HepG2 (cell line): ENCODE data around the gene OR4D9. TPM values are rescaled to one million over a fixed set of nuclear protein-coding genes. Genes with fewer than 3 reads are reported as not detected.

Source experiments
- ARID4A ChIP-seq: sonication (generic); formaldehyde crosslinking; IDR thresholded peaks from 2 replicates; pipeline ENCODE4 v1.5.0; 2020; ENCODE audit warnings: mild to moderate bottlenecking, missing genetic modification reagents, borderline replicate concordance
- HMG20A ChIP-seq: IDR thresholded peaks from 2 replicates; pipeline ENCODE4 v1.6.1; 2016; ENCODE audit warnings: borderline replicate concordance
- HNF4A ChIP-seq: sonication (generic); formaldehyde crosslinking; IDR thresholded peaks from 2 replicates; pipeline ENCODE4 v1.4.0; 2020; ENCODE audit warnings: missing genetic modification reagents
- KMT2B ChIP-seq: IDR thresholded peaks from 2 replicates; pipeline ENCODE4 v1.6.1; 2016; ENCODE audit warnings: missing genetic modification reagents, missing compliant biosample characterization
- MAF1 ChIP-seq: sonication (generic); formaldehyde crosslinking; IDR thresholded peaks from 2 replicates; pipeline ENCODE4 v1.5.0; 2020; ENCODE audit warnings: missing genetic modification reagents, borderline replicate concordance
- MLX ChIP-seq: IDR thresholded peaks from 2 replicates; pipeline ENCODE4 v1.6.1; 2016
- NFAT5 ChIP-seq: sonication (generic); formaldehyde crosslinking; IDR thresholded peaks from 2 replicates; pipeline ENCODE4 v1.4.0; 2020; ENCODE audit warnings: missing genetic modification reagents
- PBX3 ChIP-seq: sonication (generic); formaldehyde crosslinking; IDR thresholded peaks from 2 replicates; pipeline ENCODE4 v1.8.1; 2023; ENCODE audit warnings: missing genetic modification reagents, inconsistent platforms, borderline replicate concordance
- THAP8 ChIP-seq: sonication (generic); formaldehyde crosslinking; IDR thresholded peaks from 2 replicates; pipeline ENCODE4 v1.5.1; 2020; ENCODE audit warnings: missing genetic modification reagents, mild to moderate bottlenecking, borderline replicate concordance
- ZMAT3 ChIP-seq: sonication (generic); formaldehyde crosslinking; conservative IDR thresholded peaks from 2 replicates; pipeline ENCODE4 v1.7.0; 2021; ENCODE audit warnings: missing genetic modification reagents
- ZNF292 ChIP-seq: sonication (generic); formaldehyde crosslinking; IDR thresholded peaks from 2 replicates; pipeline ENCODE4 v1.8.1; 2022; ENCODE audit warnings: mild to moderate bottlenecking, low read depth, missing genetic modification reagents, borderline replicate concordance
- ZNF333 ChIP-seq: sonication (generic); formaldehyde crosslinking; IDR thresholded peaks from 2 replicates; pipeline ENCODE4 v1.4.0; 2020; ENCODE audit warnings: mild to moderate bottlenecking, missing genetic modification reagents, borderline replicate concordance
- ZNF556 ChIP-seq: sonication (generic); formaldehyde crosslinking; IDR thresholded peaks from 2 replicates; pipeline ENCODE4 v1.4.0; 2020; ENCODE audit warnings: mild to moderate bottlenecking, missing genetic modification reagents, borderline replicate concordance
- polyA plus RNA-seq, 8 experiments: library from polyadenylated mRNA; depleted of rRNA in 3 of 8; stranded (reverse) in 7 of 8; unstranded in 1 of 8; fragments of >200 nt; fragmentation: Illumina TruSeq in 4 of 8; extraction: Trizol in 4 of 8; gene quantifications; 2 replicates each; pipeline versions ENCODE4 v1.2.1 to v1.2.3, GENCODE V29; 2011 to 2016; ENCODE audit warnings: low read depth in 4 of 8, missing spikeins in 1 of 8, mixed read lengths in 1 of 8; ENCODE audit not compliant: insufficient read depth in 1 of 8
- total RNA-seq, 5 experiments: library from RNA; depleted of rRNA; stranded (reverse); fragments of >200 nt; fragmentation: Illumina TruSeq; extraction: Trizol; gene quantifications; 2 replicates each; pipeline ENCODE4 v1.2.3, GENCODE V29; 2016; ENCODE audit warnings: low read depth in 1 of 5

OR4D9 gene
- total and polyA plus RNA-seq, 2 of the 13 experiments (the other 11 are each of a cell fraction or from before 2014, with no cell fraction given): not detected

- no peak for TF ChIP-seq ARID4A (CRISPR knock-in tag)
- no peak for TF ChIP-seq PBX3
- TF ChIP-seq ZMAT3: no peak
- TF ChIP-seq MLX (CRISPR knock-in tag): no peak
- TF ChIP-seq MAF1 (CRISPR knock-in tag): no peak
- no peak for TF ChIP-seq ZNF556 (CRISPR knock-in tag)
- no peak for TF ChIP-seq HNF4A (CRISPR knock-in tag)
- TF ChIP-seq ZNF333 (CRISPR knock-in tag): no peak
- no peak for TF ChIP-seq KMT2B (CRISPR knock-in tag)
- TF ChIP-seq THAP8: no peak
- TF ChIP-seq HMG20A (CRISPR knock-in tag): no peak
- no peak for TF ChIP-seq NFAT5 (CRISPR knock-in tag)
- TF ChIP-seq ZNF292: no peak
Measured at GRCh38 chr11:59473015-59473414, 38.3 kb upstream of the OR4D9 start, which contains the start of gene OR4D10 (continued).
